Sigmoid colon (tissue), 7 donors: ENCODE results near the gene MCM3. TPM values are rescaled to one million over a fixed set of nuclear protein-coding genes. Genes with fewer than 3 reads are reported as not detected.
A peak's percentile ranks its signal among the peaks of the same experiment; 100 is the strongest.

Source experiments
- DNase-seq: peaks from one replicate; pipeline ENCODE4 v3.0.0-alpha.2; 2019
- H3K27ac ChIP-seq, 4 donors: fragments of 200-600 bp; sonication (generic); one replicate each; pipeline ENCODE4 v1.5.1; 2016 to 2019; ENCODE audit warnings: mild to moderate bottlenecking in 1 of 4
- H3K27me3 ChIP-seq, 3 donors: fragments of 200-600 bp; sonication (generic); one replicate each; pipeline ENCODE4 v1.5.1; 2019; ENCODE audit warnings: mild to moderate bottlenecking in 1 of 3
- H3K36me3 ChIP-seq, 4 donors: fragments of 200-600 bp; sonication (generic); one replicate each; pipeline ENCODE4 v1.5.1; 2016 to 2019
- H3K4me1 ChIP-seq, 4 donors: fragments of 200-600 bp; sonication (generic); one replicate each; pipeline ENCODE4 v1.5.1; 2017 to 2019
- H3K4me3 ChIP-seq, 4 donors: fragments of 200-600 bp; sonication (generic); one replicate each; pipeline ENCODE4 v1.5.1; 2017 to 2019; ENCODE audit warnings: mild to moderate bottlenecking in 2 of 4, moderate library complexity in 1 of 4
- H3K9me3 ChIP-seq, 4 donors: fragments of 200-600 bp in 3 of 4; sonication (generic) in 3 of 4; one replicate each; pipeline versions ENCODE4 v1.5.1 to v1.6.1; 2013 to 2019
- CTCF ChIP-seq, 4 experiments: fragments of 450-650 bp in 3 of 4; fragments of 200-600 bp in 1 of 4; IDR thresholded peaks; one replicate each; pipeline ENCODE4 v1.5.1; 2016 to 2019; ENCODE audit warnings: antibody characterized with exemption in 4 of 4, mild to moderate bottlenecking in 3 of 4, moderate library complexity in 2 of 4
- EP300 ChIP-seq, 4 donors: sonication (generic); formaldehyde crosslinking; IDR thresholded peaks; one replicate each; pipeline ENCODE4 v1.6.1; 2017; ENCODE audit warnings: antibody characterized with exemption in 4 of 4
- POLR2A ChIP-seq, 2 donors: fragments of 450-650 bp; IDR thresholded peaks; one replicate each; pipeline ENCODE4 v1.6.1; 2016; ENCODE audit warnings: antibody characterized with exemption in 2 of 2, mild to moderate bottlenecking in 2 of 2, moderate library complexity in 2 of 2
- POLR2AphosphoS5 ChIP-seq, 4 donors: sonication (generic); formaldehyde crosslinking; IDR thresholded peaks; one replicate each; pipeline ENCODE4 v1.6.1; 2017; ENCODE audit warnings: antibody characterized with exemption in 4 of 4
- WGBS, 2 donors: extraction: QIAGEN DNeasy Blood & Tissue Kit; methylation state at CpG; one replicate each; pipeline ENCODE4 v1.1.7; 2013; 5-methylcytosine and 5-hydroxymethylcytosine counted together
- intact Hi-C: fragments of 100-400 bp; cut with DNase I; formaldehyde crosslinking; loops from one replicate; pipeline ENCODE4 v1.15.1; 2023
- polyA plus RNA-seq, 3 donors: library from polyadenylated mRNA; stranded (reverse); fragments of 200-250 nt; gene quantifications; one replicate each; pipeline ENCODE4 v1.2.3, GENCODE V29; 2013
- total RNA-seq, 4 donors: library from RNA; depleted of rRNA; stranded (reverse); fragments of >200 nt; gene quantifications; one replicate each; pipeline ENCODE4 v1.1.0, GENCODE V29; 2016
- donor health status: healthy with polysubstance abuse.
- donor health status: Bipolar disorder and iron deficiency.
- donor health status: healthy.

Gene MCM3
- total and polyA plus RNA-seq, 7 donors, result 13.2 to 54.7 (median 32.7) TPM

GRCh38 chr6:52310932-52311331 lies 26.4 kb upstream of the MCM3 start:
- peaks cover 0 to 2% (median 1%) of the 10 kb centered on the region in 4 donors for H3K4me1 ChIP-seq
- TF ChIP-seq POLR2A (IDR thresholded peaks at IDR 0.05) (no peak), CTCF (IDR thresholded peaks at IDR 0.05) (no peak), EP300 (IDR thresholded peaks at IDR 0.05) (no peak), POLR2AphosphoS5 (IDR thresholded peaks at IDR 0.05) (no peak)
- H3K36me3 ChIP-seq, result no peaks in the 10 kb centered on the region
- 52 to 55% methylated on average over 3 of the region's 3 CpGs for WGBS, 2 donors
- no peak overlapping the region for H3K27ac ChIP-seq
- H3K9me3 ChIP-seq, result no peaks in the 10 kb centered on the region
- DNase-seq, result no peak
- H3K27me3 ChIP-seq, result no peaks in the 10 kb centered on the region
- no peak overlapping the region for H3K4me3 ChIP-seq
- intact Hi-C loops, result no loop called here

- no peak for TF ChIP-seq POLR2A (IDR thresholded peaks at IDR 0.05)
- no peak for TF ChIP-seq EP300 (IDR thresholded peaks at IDR 0.05)
- TF ChIP-seq POLR2AphosphoS5 (IDR thresholded peaks at IDR 0.05), result no peak
- no peak for TF ChIP-seq CTCF (IDR thresholded peaks at IDR 0.05)
- no peaks in the 10 kb centered on the region for H3K27me3 ChIP-seq
- DNase-seq, result no peak
- no peaks in the 10 kb centered on the region for H3K36me3 ChIP-seq
- H3K4me1 ChIP-seq, result peaks cover 0 to 27% (median 23%) of the 10 kb centered on the region in 4 donors
- intact Hi-C loops, result no loop called here
- no peaks in the 10 kb centered on the region for H3K9me3 ChIP-seq
- no peak overlapping the region for H3K27ac ChIP-seq
- H3K4me3 ChIP-seq, result no peak overlapping the region
- WGBS, 2 donors, result 36 to 60% methylated on average over 1 of the region's 1 CpG
Measured at GRCh38 chr6:52307900-52308372, 23.4 kb upstream of the MCM3 start.

- DNase-seq, result no peak
- TF ChIP-seq POLR2AphosphoS5 (IDR thresholded peaks at IDR 0.05) (no peak), EP300 (IDR thresholded peaks at IDR 0.05) (no peak), CTCF (IDR thresholded peaks at IDR 0.05) (no peak), POLR2A (IDR thresholded peaks at IDR 0.05) (no peak)
- H3K36me3 ChIP-seq, result no peaks in the 10 kb centered on the region
- H3K9me3 ChIP-seq, result no peaks in the 10 kb centered on the region
- H3K27ac ChIP-seq, result no peak overlapping the region
- no peak overlapping the region for H3K4me3 ChIP-seq
- no peaks in the 10 kb centered on the region for H3K27me3 ChIP-seq
- 59 to 84% methylated on average over 32 of the region's 32 CpGs for WGBS, 2 donors
- intact Hi-C loops, result no loop called here
- peaks cover 0 to 27% (median 23%) of the 10 kb centered on the region in 4 donors for H3K4me1 ChIP-seq
Measured at GRCh38 chr6:52306972-52307870, 22.7 kb upstream of the MCM3 start.

GRCh38 chr6:52305948-52306767 lies 21.6 kb upstream of the MCM3 start:
- 83 to 93% methylated on average over 15 of the region's 15 CpGs for WGBS, 2 donors
- peak overlapping the region; percentile 52 to 71 (median 65) for H3K27ac ChIP-seq
- intact Hi-C loops, result no loop called here
- no peaks in the 10 kb centered on the region for H3K36me3 ChIP-seq
- no peaks in the 10 kb centered on the region for H3K9me3 ChIP-seq
- no peaks in the 10 kb centered on the region for H3K27me3 ChIP-seq
- peaks cover 0 to 27% (median 23%) of the 10 kb centered on the region in 4 donors for H3K4me1 ChIP-seq
- no peak for DNase-seq
- no peak overlapping the region for H3K4me3 ChIP-seq
- TF ChIP-seq EP300 (IDR thresholded peaks at IDR 0.05) (no peak), CTCF (IDR thresholded peaks at IDR 0.05) (no peak), POLR2A (IDR thresholded peaks at IDR 0.05) (no peak)
